Effector CD4-positive, alpha-beta T cell (primary cell): Measurements from ENCODE around the gene PGAP3.
"Not testable (repeated sequence)": the region's sequence is repeated elsewhere in the genome, so short reads cannot be mapped to it uniquely, and the experiment has no call there.

Experiments
- DNase-seq: peaks from one replicate; pipeline ENCODE4 v3.0.0-alpha.2; 2020

The PGAP3 gene

GRCh38 chr17:39715375-39716072 lies 27.7 kb upstream of the PGAP3 start:
- no peak for DNase-seq

GRCh38 chr17:39714234-39714633 lies 26.4 kb upstream of the PGAP3 start:
- DNase-seq = no peak

- no peak for DNase-seq
These were observed 24.0 kb upstream of the PGAP3 start for GRCh38 chr17:39711851-39712250.

GRCh38 chr17:39711071-39711470 lies 23.2 kb upstream of the PGAP3 start:
- not testable (repeated sequence) for DNase-seq

- no peak for DNase-seq
These were observed 22.4 kb upstream of the PGAP3 start for GRCh38 chr17:39709998-39710964.

GRCh38 chr17:39709319-39709997 lies 21.6 kb upstream of the PGAP3 start:
- no peak for DNase-seq

- no peak for DNase-seq
These were observed 19.1 kb upstream of the PGAP3 start for GRCh38 chr17:39706921-39707337.

- no peak for DNase-seq
These were observed 18.5 kb upstream of the PGAP3 start for GRCh38 chr17:39706383-39706782.

- DNase-seq = no peak
These were observed 18.0 kb upstream of the PGAP3 start for GRCh38 chr17:39705786-39706348.

GRCh38 chr17:39704821-39705551 lies 17.1 kb upstream of the PGAP3 start:
- DNase-seq = no peak

GRCh38 chr17:39703913-39704312 lies 16.1 kb upstream of the PGAP3 start:
- no peak for DNase-seq

- DNase-seq = no peak
These were observed 15.3 kb upstream of the PGAP3 start for GRCh38 chr17:39702901-39703893.

GRCh38 chr17:39701784-39702422 lies 14.0 kb upstream of the PGAP3 start:
- DNase-seq = no peak

- DNase-seq = no peak
These were observed 13.3 kb upstream of the PGAP3 start for GRCh38 chr17:39701012-39701783.

- no peak for DNase-seq
These were observed 12.5 kb upstream of the PGAP3 start for GRCh38 chr17:39700148-39700987.

GRCh38 chr17:39699818-39700147 lies 11.9 kb upstream of the PGAP3 start, which contains the start of gene ERBB2:
TSS of gene ERBB2 (plus strand) at chr17:39700064. CDS start at chr17:39700239, 175 bp downstream.
- no peak for DNase-seq

GRCh38 chr17:39699157-39699817 lies 11.4 kb upstream of the PGAP3 start:
- not testable (repeated sequence) for DNase-seq

- DNase-seq = no peak
These were observed 10.1 kb upstream of the PGAP3 start for GRCh38 chr17:39697961-39698360.
